Measurements from ENCODE around the gene BCL2L11.

- TF ChIP-seq, protein P1, sequence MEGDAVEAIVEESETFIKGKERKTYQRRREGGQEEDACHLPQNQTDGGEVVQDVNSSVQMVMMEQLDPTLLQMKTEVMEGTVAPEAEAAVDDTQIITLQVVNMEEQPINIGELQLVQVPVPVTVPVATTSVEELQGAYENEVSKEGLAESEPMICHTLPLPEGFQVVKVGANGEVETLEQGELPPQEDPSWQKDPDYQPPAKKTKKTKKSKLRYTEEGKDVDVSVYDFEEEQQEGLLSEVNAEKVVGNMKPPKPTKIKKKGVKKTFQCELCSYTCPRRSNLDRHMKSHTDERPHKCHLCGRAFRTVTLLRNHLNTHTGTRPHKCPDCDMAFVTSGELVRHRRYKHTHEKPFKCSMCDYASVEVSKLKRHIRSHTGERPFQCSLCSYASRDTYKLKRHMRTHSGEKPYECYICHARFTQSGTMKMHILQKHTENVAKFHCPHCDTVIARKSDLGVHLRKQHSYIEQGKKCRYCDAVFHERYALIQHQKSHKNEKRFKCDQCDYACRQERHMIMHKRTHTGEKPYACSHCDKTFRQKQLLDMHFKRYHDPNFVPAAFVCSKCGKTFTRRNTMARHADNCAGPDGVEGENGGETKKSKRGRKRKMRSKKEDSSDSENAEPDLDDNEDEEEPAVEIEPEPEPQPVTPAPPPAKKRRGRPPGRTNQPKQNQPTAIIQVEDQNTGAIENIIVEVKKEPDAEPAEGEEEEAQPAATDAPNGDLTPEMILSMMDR (IDR thresholded peaks at IDR 0.05), result no peak
- TF ChIP-seq POLR2AphosphoS5 (IDR thresholded peaks at IDR 0.05), result no peak
- no peak for TF ChIP-seq POLR2A (IDR thresholded peaks at IDR 0.05)
- TF ChIP-seq EP300 (IDR thresholded peaks at IDR 0.05), result no peak
Measured at GRCh38 chr2:111113838-111114237, 6.9 kb upstream of the BCL2L11 start.
